GM21529 (cell line): ENCODE measurements around the gene PRKAG2.
A peak's percentile ranks its signal among the peaks of the same experiment; 100 is the strongest.

Experiments
- ATAC-seq: cut with Tn5 transposase; IDR thresholded peaks from one replicate; pipeline ENCODE4 v1.9.1; 2021; ENCODE audit not compliant: unreplicated experiment

PRKAG2 gene

GRCh38 chr7:151776446-151776845 lies 100.5 kb downstream of the PRKAG2 start:
- ATAC-seq = no peak

GRCh38 chr7:151775547-151776443 lies 101.1 kb downstream of the PRKAG2 start:
- ATAC-seq = no peak

GRCh38 chr7:151774951-151775350 lies 102.0 kb downstream of the PRKAG2 start:
- ATAC-seq = no peak

- no peak for ATAC-seq
Observed at GRCh38 chr7:151773797-151774196, 103.1 kb downstream of the PRKAG2 start.

- ATAC-seq = no peak
Observed at GRCh38 chr7:151770232-151770631, 106.7 kb downstream of the PRKAG2 start.

- ATAC-seq = no peak
Observed at GRCh38 chr7:151769188-151769821, 107.6 kb downstream of the PRKAG2 start.

GRCh38 chr7:151768805-151769187 lies 108.1 kb downstream of the PRKAG2 start:
- ATAC-seq = no peak

GRCh38 chr7:151767557-151767956 lies 109.4 kb downstream of the PRKAG2 start:
- no peak for ATAC-seq

- no peak for ATAC-seq
Observed at GRCh38 chr7:151764056-151764920, 112.6 kb downstream of the PRKAG2 start.

- ATAC-seq = no peak
Observed at GRCh38 chr7:151763420-151763984, 113.4 kb downstream of the PRKAG2 start.

- no peak for ATAC-seq
Observed at GRCh38 chr7:151762583-151763245, 114.2 kb downstream of the PRKAG2 start.

GRCh38 chr7:151761957-151762356 lies 115.0 kb downstream of the PRKAG2 start:
- no peak for ATAC-seq

GRCh38 chr7:151761231-151761630 lies 115.7 kb downstream of the PRKAG2 start:
- no peak for ATAC-seq

GRCh38 chr7:151759591-151760042 lies 117.3 kb downstream of the PRKAG2 start:
- peak; percentile 60 for ATAC-seq

GRCh38 chr7:151758622-151759540 lies 118.0 kb downstream of the PRKAG2 start:
- no peak for ATAC-seq

- ATAC-seq = no peak
Observed at GRCh38 chr7:151757274-151757673, 119.6 kb downstream of the PRKAG2 start.

- no peak for ATAC-seq
Observed at GRCh38 chr7:151756866-151757265, 120.0 kb downstream of the PRKAG2 start.

GRCh38 chr7:151756076-151756731 lies 120.7 kb downstream of the PRKAG2 start:
- no peak for ATAC-seq
